Liver (tissue), 9 donors: ENCODE results near the gene CAPN2. TPM values are rescaled to one million over a fixed set of nuclear protein-coding genes. Genes with fewer than 3 reads are reported as not detected.

Experiments used
- DNase-seq: peaks from one replicate; pipeline ENCODE4 v3.0.0-alpha.2; 2017; ENCODE audit warnings: low spot score
- H3K27ac ChIP-seq, 2 donors: one replicate each; pipeline ENCODE4 v1.7.0; 2013; ENCODE audit warnings: inconsistent platforms in 2 of 2, low read length in 2 of 2, control low read depth in 1 of 2, low read depth in 1 of 2, mild to moderate bottlenecking in 1 of 2
- H3K27me3 ChIP-seq, 4 donors: one replicate each; pipeline versions ENCODE4 v1.6.1 to v1.7.0; 2013; ENCODE audit warnings: low read length in 3 of 4, inconsistent platforms in 1 of 4, mild to moderate bottlenecking in 1 of 4, moderate library complexity in 1 of 4; ENCODE audit not compliant: control insufficient read depth in 4 of 4, insufficient read depth in 4 of 4
- H3K36me3 ChIP-seq, 4 donors: one replicate each; pipeline versions ENCODE4 v1.6.1 to v1.7.0; 2013; ENCODE audit warnings: low read length in 3 of 4, mild to moderate bottlenecking in 3 of 4, low read depth in 1 of 4, moderate library complexity in 1 of 4; ENCODE audit not compliant: control insufficient read depth in 4 of 4, insufficient read depth in 3 of 4
- H3K4me1 ChIP-seq, 4 donors: one replicate each; pipeline versions ENCODE4 v1.6.1 to v1.7.0; 2013; ENCODE audit warnings: low read length in 3 of 4, mild to moderate bottlenecking in 3 of 4, moderate library complexity in 1 of 4; ENCODE audit not compliant: control insufficient read depth in 4 of 4, insufficient read depth in 4 of 4
- H3K4me3 ChIP-seq, 3 donors: one replicate each; pipeline versions ENCODE4 v1.6.1 to v1.7.0; 2013; ENCODE audit warnings: low read length in 3 of 3, control low read depth in 1 of 3, low read depth in 1 of 3, mild to moderate bottlenecking in 1 of 3
- H3K9ac ChIP-seq, 2 donors: one replicate each; pipeline ENCODE4 v1.7.0; 2013; ENCODE audit warnings: low read length in 2 of 2, mild to moderate bottlenecking in 2 of 2, moderate library complexity in 2 of 2, control low read depth in 1 of 2, low read depth in 1 of 2
- H3K9me3 ChIP-seq, 4 donors: one replicate each; pipeline versions ENCODE4 v1.6.1 to v1.7.0; 2013; ENCODE audit warnings: low read length in 3 of 4; ENCODE audit not compliant: control insufficient read depth in 4 of 4
- EGR1 ChIP-seq, 2 donors: IDR thresholded peaks; 2 replicates each; pipeline ENCODE4 v1.6.1; 2016 to 2018; ENCODE audit warnings: antibody characterized with exemption in 2 of 2, low read depth in 2 of 2
- FOXA1 ChIP-seq: IDR thresholded peaks from 2 replicates; pipeline ENCODE4 v1.6.1; 2016; ENCODE audit warnings: antibody characterized with exemption
- FOXA2 ChIP-seq: IDR thresholded peaks from 2 replicates; pipeline ENCODE4 v1.6.1; 2016; ENCODE audit warnings: antibody characterized with exemption
- GABPA ChIP-seq, 2 donors: IDR thresholded peaks in 1 of 2; conservative IDR thresholded peaks in 1 of 2; 2 replicates each; pipeline ENCODE4 v1.6.1; 2016; ENCODE audit warnings: antibody characterized with exemption in 2 of 2, mild to moderate bottlenecking in 1 of 2, moderate library complexity in 1 of 2
- HNF4G ChIP-seq: IDR thresholded peaks from 2 replicates; pipeline ENCODE4 v1.6.1; 2016; ENCODE audit warnings: antibody characterized with exemption
- JUND ChIP-seq, 2 donors: IDR thresholded peaks; 2 replicates each; pipeline ENCODE4 v1.6.1; 2016; ENCODE audit warnings: antibody characterized with exemption in 2 of 2
- NR2F2 ChIP-seq: IDR thresholded peaks from 2 replicates; pipeline ENCODE4 v1.6.1; 2016; ENCODE audit warnings: antibody characterized with exemption
- RXRA ChIP-seq, 2 donors: IDR thresholded peaks; 2 replicates each; pipeline ENCODE4 v1.6.1; 2017 to 2018; ENCODE audit warnings: antibody characterized with exemption in 2 of 2, mild to moderate bottlenecking in 1 of 2
- SP1 ChIP-seq: IDR thresholded peaks from 2 replicates; pipeline ENCODE4 v1.6.1; 2018; ENCODE audit warnings: antibody characterized with exemption, mild to moderate bottlenecking
- TAF1 ChIP-seq: conservative IDR thresholded peaks from 2 replicates; pipeline ENCODE4 v1.6.1; 2016; ENCODE audit warnings: antibody characterized with exemption, mild to moderate bottlenecking
- YY1 ChIP-seq: IDR thresholded peaks from 2 replicates; pipeline ENCODE4 v1.6.1; 2016; ENCODE audit warnings: antibody characterized with exemption, mild to moderate bottlenecking
- WGBS: extraction: QIAGEN DNeasy Blood & Tissue Kit; methylation state at CpG from one replicate; pipeline ENCODE4 v1.1.7; 2013; 5-methylcytosine and 5-hydroxymethylcytosine counted together
- polyA plus RNA-seq, 2 donors: library from polyadenylated mRNA; stranded (reverse) in 1 of 2; unstranded in 1 of 2; fragments of 200-250 nt in 1 of 2; fragments of >200 nt in 1 of 2; fragmentation: Nextera tagmentation in 1 of 2; extraction: Ambion mirVana in 1 of 2; gene quantifications; one replicate each; pipeline versions ENCODE4 v1.2.1 to v1.2.3, GENCODE V29; 2013 to 2015
- total RNA-seq, 2 donors: library from RNA; depleted of rRNA; stranded (reverse); fragments of >200 nt; gene quantifications; one replicate each; pipeline ENCODE4 v1.2.3, GENCODE V29; 2014
- TF ChIP-seq, protein P1 (sequence below): IDR thresholded peaks from 2 replicates; pipeline ENCODE4 v1.6.1; 2016; ENCODE audit warnings: antibody characterized with exemption
- TF ChIP-seq, protein P2 (sequence below): fragments of 150-350 bp; IDR thresholded peaks from 2 replicates; pipeline ENCODE4 v1.5.1; 2017; ENCODE audit warnings: improper control_type of control experiment, low read depth, low read length; ENCODE audit not compliant: missing input control
- TF ChIP-seq, protein P3 (sequence below): IDR thresholded peaks from 2 replicates; pipeline ENCODE4 v1.6.1; 2016; ENCODE audit warnings: antibody characterized with exemption, mild to moderate bottlenecking
- donor health status: healthy.
- donor health status: healthy.
- donor health status: healthy.
- donor health status: healthy.
- donor health status: healthy.

Gene CAPN2
- total and polyA plus RNA-seq, 4 donors = 11.2 to 20.7 (median 15.5) TPM

DNA sequence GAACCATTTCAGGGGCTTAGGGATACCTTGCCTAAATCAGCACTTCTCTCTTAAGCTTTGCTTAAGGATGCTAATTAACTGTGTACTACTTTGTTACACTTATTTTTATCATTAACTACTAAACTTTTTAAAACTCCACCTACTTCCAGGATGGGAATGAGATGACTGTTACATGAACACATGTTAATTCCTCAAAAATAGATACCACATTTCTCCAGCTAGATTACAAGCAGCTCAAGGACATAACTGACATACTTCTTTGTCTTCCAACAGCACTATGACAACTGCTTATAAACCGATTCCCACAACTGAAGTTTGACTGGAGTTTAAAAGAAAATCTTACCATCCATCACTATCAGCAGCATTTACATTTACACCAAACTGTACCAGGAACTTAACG, 79.7 kb downstream of the CAPN2 start:
- Histone ChIP-seq H3K36me3 (peaks cover 2 to 54% (median 38%) of the 10 kb centered on the region in 4 donors), H3K9ac (no peak overlapping the region), H3K4me1 (no peaks in the 10 kb centered on the region), H3K27me3 (no peaks in the 10 kb centered on the region), H3K9me3 (no peaks in the 10 kb centered on the region), H3K27ac (no peak overlapping the region), H3K4me3 (no peak overlapping the region)
- DNase-seq = no peak
- 86% methylated on average over 2 of the region's 2 CpGs for WGBS
- TF ChIP-seq RXRA (IDR thresholded peaks at IDR 0.05) = no peak
- no peak for TF ChIP-seq JUND (IDR thresholded peaks at IDR 0.05)
- no peak for TF ChIP-seq HNF4G
- no peak for TF ChIP-seq FOXA2
- TF ChIP-seq EGR1 (IDR thresholded peaks at IDR 0.05; ENCODE audit: low read depth in 2 of 2) = no peak
- no peak for TF ChIP-seq FOXA1
- TF ChIP-seq GABPA (IDR thresholded peaks at IDR 0.05 in 1 of 2, conservative IDR thresholded peaks at IDR 0.05 in 1 of 2) = no peak
- TF ChIP-seq SP1 = no peak
- TF ChIP-seq YY1 = no peak
- TF ChIP-seq, protein P1, sequence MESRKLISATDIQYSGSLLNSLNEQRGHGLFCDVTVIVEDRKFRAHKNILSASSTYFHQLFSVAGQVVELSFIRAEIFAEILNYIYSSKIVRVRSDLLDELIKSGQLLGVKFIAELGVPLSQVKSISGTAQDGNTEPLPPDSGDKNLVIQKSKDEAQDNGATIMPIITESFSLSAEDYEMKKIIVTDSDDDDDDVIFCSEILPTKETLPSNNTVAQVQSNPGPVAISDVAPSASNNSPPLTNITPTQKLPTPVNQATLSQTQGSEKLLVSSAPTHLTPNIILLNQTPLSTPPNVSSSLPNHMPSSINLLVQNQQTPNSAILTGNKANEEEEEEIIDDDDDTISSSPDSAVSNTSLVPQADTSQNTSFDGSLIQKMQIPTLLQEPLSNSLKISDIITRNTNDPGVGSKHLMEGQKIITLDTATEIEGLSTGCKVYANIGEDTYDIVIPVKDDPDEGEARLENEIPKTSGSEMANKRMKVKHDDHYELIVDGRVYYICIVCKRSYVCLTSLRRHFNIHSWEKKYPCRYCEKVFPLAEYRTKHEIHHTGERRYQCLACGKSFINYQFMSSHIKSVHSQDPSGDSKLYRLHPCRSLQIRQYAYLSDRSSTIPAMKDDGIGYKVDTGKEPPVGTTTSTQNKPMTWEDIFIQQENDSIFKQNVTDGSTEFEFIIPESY = no peak
- TF ChIP-seq, protein P2, sequence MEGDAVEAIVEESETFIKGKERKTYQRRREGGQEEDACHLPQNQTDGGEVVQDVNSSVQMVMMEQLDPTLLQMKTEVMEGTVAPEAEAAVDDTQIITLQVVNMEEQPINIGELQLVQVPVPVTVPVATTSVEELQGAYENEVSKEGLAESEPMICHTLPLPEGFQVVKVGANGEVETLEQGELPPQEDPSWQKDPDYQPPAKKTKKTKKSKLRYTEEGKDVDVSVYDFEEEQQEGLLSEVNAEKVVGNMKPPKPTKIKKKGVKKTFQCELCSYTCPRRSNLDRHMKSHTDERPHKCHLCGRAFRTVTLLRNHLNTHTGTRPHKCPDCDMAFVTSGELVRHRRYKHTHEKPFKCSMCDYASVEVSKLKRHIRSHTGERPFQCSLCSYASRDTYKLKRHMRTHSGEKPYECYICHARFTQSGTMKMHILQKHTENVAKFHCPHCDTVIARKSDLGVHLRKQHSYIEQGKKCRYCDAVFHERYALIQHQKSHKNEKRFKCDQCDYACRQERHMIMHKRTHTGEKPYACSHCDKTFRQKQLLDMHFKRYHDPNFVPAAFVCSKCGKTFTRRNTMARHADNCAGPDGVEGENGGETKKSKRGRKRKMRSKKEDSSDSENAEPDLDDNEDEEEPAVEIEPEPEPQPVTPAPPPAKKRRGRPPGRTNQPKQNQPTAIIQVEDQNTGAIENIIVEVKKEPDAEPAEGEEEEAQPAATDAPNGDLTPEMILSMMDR = no peak

DNA sequence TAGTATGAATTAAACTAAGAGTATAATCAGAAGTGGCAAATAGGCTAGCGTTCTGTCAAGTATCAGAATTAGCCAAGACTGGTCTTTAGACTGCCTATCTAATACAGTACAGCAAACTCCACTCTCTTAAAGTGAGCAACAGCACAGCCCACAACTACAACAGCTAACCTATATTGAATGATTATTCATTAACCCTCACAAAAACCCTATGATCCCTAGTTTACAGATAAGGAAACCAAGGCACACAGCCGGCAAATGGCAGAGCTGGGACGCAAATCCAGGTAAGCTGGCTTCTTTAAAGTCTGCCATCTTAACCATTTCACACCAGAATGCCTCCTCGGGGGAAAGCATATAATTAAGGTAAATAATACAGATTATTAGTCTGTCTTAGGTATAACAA, 81.4 kb downstream of the CAPN2 start:
- H3K4me3 ChIP-seq = no peak overlapping the region
- no peak overlapping the region for H3K27ac ChIP-seq
- TF ChIP-seq SP1 = no peak
- TF ChIP-seq NR2F2 = no peak
- no peak for TF ChIP-seq TAF1
- no peak for TF ChIP-seq YY1
- TF ChIP-seq, protein P3, sequence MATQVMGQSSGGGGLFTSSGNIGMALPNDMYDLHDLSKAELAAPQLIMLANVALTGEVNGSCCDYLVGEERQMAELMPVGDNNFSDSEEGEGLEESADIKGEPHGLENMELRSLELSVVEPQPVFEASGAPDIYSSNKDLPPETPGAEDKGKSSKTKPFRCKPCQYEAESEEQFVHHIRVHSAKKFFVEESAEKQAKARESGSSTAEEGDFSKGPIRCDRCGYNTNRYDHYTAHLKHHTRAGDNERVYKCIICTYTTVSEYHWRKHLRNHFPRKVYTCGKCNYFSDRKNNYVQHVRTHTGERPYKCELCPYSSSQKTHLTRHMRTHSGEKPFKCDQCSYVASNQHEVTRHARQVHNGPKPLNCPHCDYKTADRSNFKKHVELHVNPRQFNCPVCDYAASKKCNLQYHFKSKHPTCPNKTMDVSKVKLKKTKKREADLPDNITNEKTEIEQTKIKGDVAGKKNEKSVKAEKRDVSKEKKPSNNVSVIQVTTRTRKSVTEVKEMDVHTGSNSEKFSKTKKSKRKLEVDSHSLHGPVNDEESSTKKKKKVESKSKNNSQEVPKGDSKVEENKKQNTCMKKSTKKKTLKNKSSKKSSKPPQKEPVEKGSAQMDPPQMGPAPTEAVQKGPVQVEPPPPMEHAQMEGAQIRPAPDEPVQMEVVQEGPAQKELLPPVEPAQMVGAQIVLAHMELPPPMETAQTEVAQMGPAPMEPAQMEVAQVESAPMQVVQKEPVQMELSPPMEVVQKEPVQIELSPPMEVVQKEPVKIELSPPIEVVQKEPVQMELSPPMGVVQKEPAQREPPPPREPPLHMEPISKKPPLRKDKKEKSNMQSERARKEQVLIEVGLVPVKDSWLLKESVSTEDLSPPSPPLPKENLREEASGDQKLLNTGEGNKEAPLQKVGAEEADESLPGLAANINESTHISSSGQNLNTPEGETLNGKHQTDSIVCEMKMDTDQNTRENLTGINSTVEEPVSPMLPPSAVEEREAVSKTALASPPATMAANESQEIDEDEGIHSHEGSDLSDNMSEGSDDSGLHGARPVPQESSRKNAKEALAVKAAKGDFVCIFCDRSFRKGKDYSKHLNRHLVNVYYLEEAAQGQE = no peak
- no peak for TF ChIP-seq EGR1 (IDR thresholded peaks at IDR 0.05; ENCODE audit: low read depth in 2 of 2)
- peaks cover 7 to 53% (median 44%) of the 10 kb centered on the region in 4 donors for H3K36me3 ChIP-seq
- H3K27me3 ChIP-seq = no peaks in the 10 kb centered on the region
- DNase-seq = no peak
- 94% methylated on average over 4 of the region's 4 CpGs for WGBS
- no peak overlapping the region for H3K9ac ChIP-seq
- no peaks in the 10 kb centered on the region for H3K4me1 ChIP-seq
- no peaks in the 10 kb centered on the region for H3K9me3 ChIP-seq
